Loucy (cell line): Measurements from ENCODE around the gene PRDM2.
"Not testable (repeated sequence)": the region's sequence is repeated elsewhere in the genome, so short reads cannot be mapped to it uniquely, and the experiment has no call there.

Experiments
- H2AFZ ChIP-seq: fragments of 200-600 bp; sonication (generic); 2 replicates; pipeline ENCODE4 v1.6.0; 2016; ENCODE audit warnings: antibody characterized with exemption, mild to moderate bottlenecking, low read length, moderate library complexity
- H3F3A ChIP-seq: fragments of 200-600 bp; 2 replicates; pipeline ENCODE4 v1.6.0; 2016; ENCODE audit warnings: antibody characterized with exemption, low read depth, mild to moderate bottlenecking
- H3K27me3 ChIP-seq: fragments of 200-600 bp; sonication (generic); 2 replicates; pipeline ENCODE4 v1.6.1; 2014; ENCODE audit warnings: low read length, mild to moderate bottlenecking; ENCODE audit not compliant: insufficient read depth, poor library complexity, severe bottlenecking
- H3K36me3 ChIP-seq: fragments of 200-600 bp; sonication (generic); 2 replicates; pipeline ENCODE4 v1.6.1; 2016; ENCODE audit warnings: low read length; ENCODE audit not compliant: insufficient read depth
- H3K4me1 ChIP-seq: fragments of 200-600 bp; sonication (generic); 2 replicates; pipeline ENCODE4 v1.5.1; 2014; ENCODE audit warnings: low read length, mild to moderate bottlenecking; ENCODE audit not compliant: insufficient read depth, poor library complexity, severe bottlenecking
- H3K4me2 ChIP-seq: fragments of 200-600 bp; sonication (generic); 2 replicates; pipeline ENCODE4 v1.6.0; 2014; ENCODE audit warnings: antibody characterized with exemption, low read length, low read depth, mild to moderate bottlenecking; ENCODE audit not compliant: poor library complexity, severe bottlenecking
- H3K4me3 ChIP-seq: fragments of 200-600 bp; sonication (generic); 2 replicates; pipeline ENCODE4 v1.5.1; 2014; ENCODE audit warnings: low read length, mild to moderate bottlenecking, mixed read lengths; ENCODE audit not compliant: poor library complexity, severe bottlenecking
- H3K79me2 ChIP-seq: fragments of 200-600 bp; sonication (generic); 2 replicates; pipeline ENCODE4 v1.6.1; 2014; ENCODE audit warnings: low read length; ENCODE audit not compliant: insufficient read depth
- H3K9ac ChIP-seq: fragments of 200-600 bp; sonication (generic); 2 replicates; pipeline ENCODE4 v1.6.0; 2014; ENCODE audit warnings: mild to moderate bottlenecking, low read depth, low read length, moderate library complexity; ENCODE audit not compliant: poor library complexity, severe bottlenecking
- H3K9me2 ChIP-seq: fragments of 200-600 bp; sonication (generic); replicated peaks from 2 replicates; pipeline ENCODE4 v1.6.1; 2016; ENCODE audit warnings: low read depth, low read length, mixed read lengths
- H3K9me3 ChIP-seq: fragments of 200-600 bp; sonication (generic); 2 replicates; pipeline ENCODE4 v1.6.1; 2014; ENCODE audit warnings: mild to moderate bottlenecking, antibody characterized with exemption, low read length, low read depth; ENCODE audit not compliant: insufficient read depth
- H4K20me1 ChIP-seq: fragments of 200-600 bp; sonication (generic); 2 replicates; pipeline ENCODE4 v1.6.0; 2014; ENCODE audit warnings: antibody characterized with exemption, low read length, mild to moderate bottlenecking; ENCODE audit not compliant: insufficient read depth, poor library complexity, severe bottlenecking
- EZH2phosphoT487 ChIP-seq: fragments of 200-600 bp; IDR thresholded peaks from 2 replicates; pipeline ENCODE4 v1.6.1; 2018; ENCODE audit warnings: antibody characterized with exemption, mild to moderate bottlenecking, moderate library complexity, borderline replicate concordance
- TF ChIP-seq, protein P1 (sequence below): fragments of 200-600 bp; sonication (generic); conservative IDR thresholded peaks from 2 replicates; pipeline ENCODE4 v1.5.1; 2014; ENCODE audit warnings: mild to moderate bottlenecking, antibody characterized with exemption, low read length

Gene PRDM2

GRCh38 chr1:13679651-13680050, 20.3 kb upstream of the PRDM2 start:
- no peaks in the 10 kb centered on the region for H3F3A ChIP-seq
- TF ChIP-seq, protein P1, sequence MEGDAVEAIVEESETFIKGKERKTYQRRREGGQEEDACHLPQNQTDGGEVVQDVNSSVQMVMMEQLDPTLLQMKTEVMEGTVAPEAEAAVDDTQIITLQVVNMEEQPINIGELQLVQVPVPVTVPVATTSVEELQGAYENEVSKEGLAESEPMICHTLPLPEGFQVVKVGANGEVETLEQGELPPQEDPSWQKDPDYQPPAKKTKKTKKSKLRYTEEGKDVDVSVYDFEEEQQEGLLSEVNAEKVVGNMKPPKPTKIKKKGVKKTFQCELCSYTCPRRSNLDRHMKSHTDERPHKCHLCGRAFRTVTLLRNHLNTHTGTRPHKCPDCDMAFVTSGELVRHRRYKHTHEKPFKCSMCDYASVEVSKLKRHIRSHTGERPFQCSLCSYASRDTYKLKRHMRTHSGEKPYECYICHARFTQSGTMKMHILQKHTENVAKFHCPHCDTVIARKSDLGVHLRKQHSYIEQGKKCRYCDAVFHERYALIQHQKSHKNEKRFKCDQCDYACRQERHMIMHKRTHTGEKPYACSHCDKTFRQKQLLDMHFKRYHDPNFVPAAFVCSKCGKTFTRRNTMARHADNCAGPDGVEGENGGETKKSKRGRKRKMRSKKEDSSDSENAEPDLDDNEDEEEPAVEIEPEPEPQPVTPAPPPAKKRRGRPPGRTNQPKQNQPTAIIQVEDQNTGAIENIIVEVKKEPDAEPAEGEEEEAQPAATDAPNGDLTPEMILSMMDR, result no peak
- no peak for TF ChIP-seq EZH2phosphoT487
- H3K36me3 ChIP-seq, result no peaks in the 10 kb centered on the region
- H3K9me3 ChIP-seq, result no peaks in the 10 kb centered on the region
- no peaks in the 10 kb centered on the region for H4K20me1 ChIP-seq
- H3K4me3 ChIP-seq, result no peak overlapping the region
- H3K9ac ChIP-seq, result no peak overlapping the region
- no peaks in the 10 kb centered on the region for H3K4me1 ChIP-seq
- no peaks in the 10 kb centered on the region for H3K9me2 ChIP-seq
- no peaks in the 10 kb centered on the region for H3K27me3 ChIP-seq
- no peak overlapping the region for H3K4me2 ChIP-seq
- no peak overlapping the region for H2AFZ ChIP-seq
- no peaks in the 10 kb centered on the region for H3K79me2 ChIP-seq

GRCh38 chr1:13680609-13681008, 19.4 kb upstream of the PRDM2 start:
- not testable (repeated sequence) for H3K9me2 ChIP-seq

GRCh38 chr1:13681921-13682320, 18.1 kb upstream of the PRDM2 start:
- Histone ChIP-seq H4K20me1 (no peaks in the 10 kb centered on the region), H3K9ac (no peak overlapping the region), H3K36me3 (no peaks in the 10 kb centered on the region), H3K9me2 (no peaks in the 10 kb centered on the region), H3K4me1 (no peaks in the 10 kb centered on the region), H2AFZ (no peak overlapping the region), H3K9me3 (no peaks in the 10 kb centered on the region), H3K27me3 (no peaks in the 10 kb centered on the region), H3K4me2 (no peak overlapping the region), H3F3A (no peaks in the 10 kb centered on the region), H3K4me3 (no peak overlapping the region), H3K79me2 (no peaks in the 10 kb centered on the region)
- TF ChIP-seq, protein P1, result no peak
- no peak for TF ChIP-seq EZH2phosphoT487

More at GRCh38 chr1:13680609-13681008, 19.4 kb upstream of the PRDM2 start:
- H3K79me2 ChIP-seq, H3K4me3 ChIP-seq, H4K20me1 ChIP-seq, H3K27me3 ChIP-seq, H3K9ac ChIP-seq, H3K9me3 ChIP-seq, H3F3A ChIP-seq, H2AFZ ChIP-seq, H3K4me2 ChIP-seq, H3K4me1 ChIP-seq, H3K36me3 ChIP-seq: not testable (repeated sequence)

DNA sequence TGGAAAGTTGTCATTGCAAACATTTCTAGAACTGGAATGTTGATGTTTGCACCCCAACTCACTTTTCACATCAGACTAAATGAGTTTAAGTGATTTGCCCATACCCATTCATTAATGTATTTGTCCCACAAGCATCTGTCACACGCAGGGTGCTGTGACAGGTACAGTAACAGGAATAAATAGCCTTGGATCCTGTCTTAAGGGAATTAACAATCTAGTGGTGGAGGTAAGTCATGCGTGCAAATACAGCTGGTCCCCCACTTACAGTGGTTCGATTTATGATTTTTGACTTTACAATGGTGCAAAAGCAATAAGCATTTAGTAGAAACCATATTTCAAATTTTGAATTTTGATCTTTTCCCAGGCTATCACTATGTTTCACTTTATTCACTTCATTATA, 17.5 kb upstream of the PRDM2 start:
- no peaks in the 10 kb centered on the region for H3K27me3 ChIP-seq
- H3K9me3 ChIP-seq, result no peaks in the 10 kb centered on the region
- no peak overlapping the region for H3K4me2 ChIP-seq
- TF ChIP-seq, protein P1, result no peak
- H4K20me1 ChIP-seq, result no peaks in the 10 kb centered on the region
- no peaks in the 10 kb centered on the region for H3K4me1 ChIP-seq
- H3K9me2 ChIP-seq, result no peaks in the 10 kb centered on the region
- no peaks in the 10 kb centered on the region for H3K36me3 ChIP-seq
- no peak overlapping the region for H3K9ac ChIP-seq
- H3K79me2 ChIP-seq, result no peaks in the 10 kb centered on the region
- no peak overlapping the region for H3K4me3 ChIP-seq
- no peak overlapping the region for H2AFZ ChIP-seq
- H3F3A ChIP-seq, result no peaks in the 10 kb centered on the region
